GM18867 (cell line): ENCODE data around the gene SHC3.

Source experiments
- ATAC-seq: cut with Tn5 transposase; IDR thresholded peaks from one replicate; pipeline ENCODE4 v1.9.1; 2021; ENCODE audit warnings: mild to moderate bottlenecking, moderate library complexity; ENCODE audit not compliant: unreplicated experiment

SHC3 gene

GRCh38 chr9:89059925-89060506 lies 118.6 kb downstream of the SHC3 start:
- ATAC-seq, result no peak

GRCh38 chr9:89058906-89059305 lies 119.7 kb downstream of the SHC3 start:
- ATAC-seq, result no peak

- no peak for ATAC-seq
Measured at GRCh38 chr9:89054865-89055495, 123.6 kb downstream of the SHC3 start.

- ATAC-seq, result no peak
Measured at GRCh38 chr9:89053301-89053700, 125.3 kb downstream of the SHC3 start.

- no peak for ATAC-seq
Measured at GRCh38 chr9:89052470-89053097, 126.0 kb downstream of the SHC3 start.

- no peak for ATAC-seq
Measured at GRCh38 chr9:89051421-89052025, 127.1 kb downstream of the SHC3 start.

GRCh38 chr9:89049646-89050045 lies 129.0 kb downstream of the SHC3 start:
- no peak for ATAC-seq

GRCh38 chr9:89048616-89049015 lies 130.0 kb downstream of the SHC3 start:
- no peak for ATAC-seq

GRCh38 chr9:89047667-89048066 lies 131.0 kb downstream of the SHC3 start:
- no peak for ATAC-seq

GRCh38 chr9:89046832-89047231 lies 131.8 kb downstream of the SHC3 start:
- no peak for ATAC-seq

- ATAC-seq, result no peak
Measured at GRCh38 chr9:89044881-89045280, 133.7 kb downstream of the SHC3 start.

- ATAC-seq, result no peak
Measured at GRCh38 chr9:89044104-89044503, 134.5 kb downstream of the SHC3 start.

- no peak for ATAC-seq
Measured at GRCh38 chr9:89042984-89043383, 135.6 kb downstream of the SHC3 start.

GRCh38 chr9:89039664-89040063 lies 139.0 kb downstream of the SHC3 start:
- no peak for ATAC-seq

GRCh38 chr9:89039104-89039465 lies 139.5 kb downstream of the SHC3 start:
- no peak for ATAC-seq

- no peak for ATAC-seq
Measured at GRCh38 chr9:89038382-89039103, 140.1 kb downstream of the SHC3 start.

- ATAC-seq, result no peak
Measured at GRCh38 chr9:89037891-89038290, 140.7 kb downstream of the SHC3 start.

GRCh38 chr9:89037346-89037745 lies 141.3 kb downstream of the SHC3 start:
- no peak for ATAC-seq

GRCh38 chr9:89036891-89037290 lies 141.7 kb downstream of the SHC3 start:
- ATAC-seq, result no peak

GRCh38 chr9:89036383-89036782 lies 142.2 kb downstream of the SHC3 start:
- no peak for ATAC-seq

- ATAC-seq, result no peak
Measured at GRCh38 chr9:89032661-89033060, 146.0 kb downstream of the SHC3 start.

GRCh38 chr9:89032173-89032572 lies 146.4 kb downstream of the SHC3 start:
- no peak for ATAC-seq
